T-helper 1 cell (primary cell): ENCODE results near the gene LYG2.
"Not testable (repeated sequence)": the region's sequence is repeated elsewhere in the genome, so short reads cannot be mapped to it uniquely, and the experiment has no call there.

Experiments
- DNase-seq, 5 donors: peaks; one replicate each; pipeline ENCODE4 v3.0.0-alpha.2; 2012 to 2020
- total RNA-seq, 4 donors: gene quantifications; one replicate each; lab custom pipeline; 2026; lab: John Stamatoyannopoulos, UW

LYG2 gene
- total RNA-seq, result 0 reads per million in 4 donors

DNA sequence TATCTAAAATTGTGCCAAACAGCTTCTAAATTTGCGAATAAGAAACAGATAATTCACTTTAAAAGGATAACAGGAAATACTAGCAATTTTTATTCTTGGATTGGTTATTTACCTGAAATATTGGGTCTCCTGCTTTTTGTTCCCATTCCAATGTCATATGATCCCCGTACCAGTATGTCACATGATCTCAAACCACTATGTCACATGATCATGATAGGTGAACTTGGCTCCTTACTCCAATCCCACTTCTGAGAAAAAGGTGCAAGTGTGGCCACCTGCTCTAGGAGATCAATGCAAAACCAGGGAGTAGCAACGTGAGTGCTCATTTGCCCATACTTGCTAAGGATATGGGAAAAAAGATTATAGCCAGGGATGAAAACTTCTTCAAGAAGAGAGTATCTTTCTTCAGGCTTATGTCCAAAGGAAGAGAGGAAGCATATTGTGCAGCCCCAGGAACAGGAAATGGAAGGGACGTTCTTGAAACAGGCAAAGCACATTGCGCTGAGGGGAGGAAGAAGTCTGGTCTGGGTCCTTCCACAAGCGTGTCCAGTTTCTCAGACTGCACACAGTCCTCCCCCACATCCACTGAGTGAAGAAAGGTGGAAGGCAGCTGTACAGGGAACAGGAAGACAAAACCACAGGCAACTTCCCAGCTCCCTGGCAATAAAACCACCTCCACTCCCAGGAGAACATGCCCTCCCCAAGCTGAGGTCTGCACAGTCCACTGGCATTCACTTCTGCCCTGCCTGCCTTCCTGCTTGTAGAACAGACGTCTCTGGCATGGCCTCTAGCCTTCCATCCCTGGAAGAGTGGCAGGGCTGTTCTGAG, at the start of gene LYG2:
TSS of gene LYG2 (minus strand) at position 176 of the 828 bp plus-strand sequence. CDS start 1,406 bp downstream, outside the sequence.
- DNase-seq, result no peak

- DNase-seq, result not testable (repeated sequence)
Measured at GRCh38 chr2:99301097-99301496, 45.6 kb upstream of the LYG2 start, which contains the start of gene LYG1. Gene LYG1 (minus strand): TSS chr2:99301197. CDS start chr2:99295670, 5,527 bp downstream.

DNA sequence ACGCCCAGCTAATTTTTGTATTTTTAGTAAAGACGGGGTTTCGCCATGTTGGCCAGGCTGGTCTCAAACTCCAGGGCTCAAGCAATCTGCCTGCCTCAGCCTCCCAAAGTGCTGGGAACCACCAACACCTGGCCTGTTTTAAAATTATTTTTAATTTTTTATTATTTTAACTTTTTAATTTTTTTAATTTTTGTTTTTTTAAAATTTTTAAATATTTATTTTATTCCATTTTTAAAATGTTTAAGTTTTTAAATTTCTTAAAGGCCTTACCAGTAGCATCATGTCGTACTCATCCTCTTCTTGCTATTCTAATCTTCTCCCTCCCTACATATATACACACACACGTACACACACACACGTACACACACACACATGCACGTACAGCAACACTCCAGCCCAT, 44.1 kb upstream of the LYG2 start:
- DNase-seq, result no peak

DNA sequence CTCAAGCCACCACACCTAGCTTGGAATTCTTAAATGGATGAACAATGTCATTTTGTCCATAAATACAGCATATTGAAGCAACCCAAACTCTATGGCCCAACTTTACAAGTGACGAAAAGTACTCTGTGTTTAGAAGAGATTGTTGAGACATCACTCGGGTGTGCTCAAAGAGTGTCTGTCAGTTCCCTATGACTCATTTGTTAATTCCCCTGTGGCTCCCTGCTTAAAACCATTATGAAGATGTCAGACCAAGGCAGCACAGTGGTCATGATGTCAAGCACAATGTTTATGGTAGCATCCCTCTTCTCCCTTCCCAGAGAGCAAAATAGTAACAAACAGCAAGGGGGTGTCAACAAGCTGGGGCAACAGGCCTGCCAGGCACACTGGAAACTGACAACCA, 42.5 kb upstream of the LYG2 start:
- DNase-seq, result no peak

DNA sequence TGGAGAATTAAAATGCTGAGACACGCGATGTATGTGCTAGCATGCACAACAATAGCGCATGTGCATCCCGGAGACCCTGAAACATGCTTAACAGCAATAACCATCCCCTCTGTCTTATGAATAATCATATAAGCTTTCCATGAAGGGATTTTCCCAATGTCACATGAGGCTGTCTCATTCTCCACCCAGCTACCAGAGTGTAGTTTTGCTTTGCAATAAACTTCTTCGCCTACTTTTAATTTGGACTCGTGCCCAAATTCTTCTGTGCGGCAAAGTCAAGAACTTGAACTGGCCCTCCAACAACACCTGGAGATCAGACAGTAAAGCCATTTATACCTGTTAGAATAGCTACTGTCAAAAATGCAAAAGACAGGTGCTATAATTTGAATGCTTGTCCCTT, 30.1 kb upstream of the LYG2 start:
- no peak for DNase-seq

- no peak for DNase-seq
Measured at GRCh38 chr2:99279969-99280695, 24.7 kb upstream of the LYG2 start.

DNA sequence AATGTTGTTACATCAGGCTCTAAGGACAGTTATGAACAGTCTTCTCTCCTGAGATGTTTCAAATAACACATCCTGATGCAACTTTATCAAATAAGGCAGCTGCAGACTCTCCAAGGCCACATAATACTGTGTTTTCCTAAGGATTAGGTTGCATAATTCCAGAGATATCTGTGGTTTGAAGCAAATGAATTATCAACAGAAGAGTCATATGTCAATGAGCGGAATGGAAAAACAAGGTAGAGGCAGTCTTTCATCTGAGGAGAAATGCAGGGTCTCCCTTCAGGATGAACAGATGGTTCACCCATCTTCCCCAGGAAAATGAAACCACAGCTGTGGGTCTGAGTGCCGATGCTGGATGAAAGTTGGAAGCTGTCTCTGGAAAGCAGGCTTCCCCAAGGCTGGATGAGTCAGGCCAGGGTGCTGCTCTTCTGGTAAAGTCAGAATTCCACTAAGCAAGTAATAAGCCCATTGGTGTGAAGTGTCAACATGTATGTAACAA, 23.4 kb upstream of the LYG2 start:
- DNase-seq, result no peak

DNA sequence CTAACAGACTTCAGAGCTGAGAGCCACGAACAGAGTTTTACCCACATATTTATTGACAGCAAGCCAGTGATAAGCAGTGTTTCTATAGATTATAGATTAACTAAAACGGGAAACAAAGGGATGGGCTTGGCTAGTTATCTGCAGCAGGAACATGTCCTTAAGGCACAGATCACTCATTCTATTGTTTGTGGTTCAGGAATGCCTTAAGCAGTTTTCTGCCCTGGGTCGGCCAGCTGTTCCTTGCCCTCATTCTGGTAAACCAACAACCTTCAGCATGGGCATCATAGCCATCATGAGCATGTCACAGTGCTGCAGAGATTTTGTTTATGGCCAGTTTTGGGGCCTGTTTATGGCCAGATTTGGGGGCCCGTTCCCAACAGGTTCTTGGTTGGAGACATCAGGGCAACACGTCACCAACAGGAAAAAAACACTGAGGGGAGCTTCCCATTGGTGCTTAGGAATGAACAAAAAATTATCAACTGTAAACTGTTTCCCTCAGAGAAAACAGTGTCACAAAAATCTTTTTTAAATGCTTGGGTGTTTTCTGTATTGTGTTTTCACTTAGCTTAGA, 22.8 kb upstream of the LYG2 start:
- not testable (repeated sequence) for DNase-seq

DNA sequence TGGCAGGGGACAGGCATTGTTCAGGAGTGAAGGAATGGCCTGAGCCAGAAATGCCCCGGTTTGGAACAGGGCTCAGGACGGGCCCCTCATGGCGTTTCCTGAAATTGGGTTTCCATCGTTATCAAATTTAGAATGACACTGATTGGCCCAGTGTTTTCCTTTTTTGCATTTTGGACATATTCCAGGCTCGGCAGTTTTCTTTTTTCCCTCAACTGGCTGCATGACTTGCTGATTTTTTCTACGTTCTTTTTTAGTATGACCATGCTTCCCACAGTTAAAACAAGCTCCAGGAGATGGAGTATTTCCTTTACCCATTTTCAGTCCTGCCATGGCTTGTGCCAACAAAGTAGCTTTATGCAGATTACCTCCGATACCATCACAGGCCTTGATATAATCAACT, 20.4 kb upstream of the LYG2 start:
- no peak for DNase-seq

GRCh38 chr2:99261242-99261641, 5.8 kb upstream of the LYG2 start:
- DNase-seq, result no peak

DNA sequence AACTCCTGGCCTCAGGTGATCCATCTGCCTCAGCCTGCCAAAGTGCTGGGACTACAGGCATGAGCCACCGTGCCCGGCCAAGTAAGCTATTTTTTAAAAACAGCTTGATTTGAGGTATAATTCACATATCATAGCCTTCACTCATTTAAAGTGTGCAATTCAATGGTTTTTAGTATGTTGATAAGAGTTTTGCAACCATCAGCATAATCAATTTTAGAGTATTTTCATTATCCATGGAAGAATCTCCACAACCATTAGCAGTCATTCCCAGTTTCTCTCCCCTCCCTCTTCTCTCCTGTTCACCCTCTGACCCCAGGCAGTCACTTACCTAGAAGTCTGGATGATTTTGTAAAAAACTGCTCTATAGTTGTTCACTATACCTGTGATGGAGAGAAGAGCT, 4.7 kb upstream of the LYG2 start:
- no peak for DNase-seq

DNA sequence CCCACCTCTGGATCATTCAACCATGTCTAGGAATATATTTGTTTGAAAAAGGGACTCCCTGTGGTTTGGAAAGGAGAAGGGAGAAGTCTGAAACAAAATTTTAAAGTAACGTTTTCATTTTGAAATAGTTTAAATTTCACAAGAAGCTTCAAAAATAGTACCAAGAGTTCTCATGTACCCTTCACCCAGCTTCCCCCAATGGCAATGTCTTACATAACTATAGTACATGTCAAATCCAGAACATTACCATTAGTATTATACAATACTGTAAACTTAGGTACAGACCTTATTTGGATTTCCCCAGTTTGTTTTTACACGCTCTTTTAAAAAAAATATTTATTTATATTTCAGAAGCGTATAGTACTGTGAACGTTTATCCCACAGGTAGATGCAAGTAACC, 4.0 kb upstream of the LYG2 start:
- no peak for DNase-seq

- DNase-seq, result no peak
Measured at GRCh38 chr2:99256677-99257076, 1.2 kb upstream of the LYG2 start.

DNA sequence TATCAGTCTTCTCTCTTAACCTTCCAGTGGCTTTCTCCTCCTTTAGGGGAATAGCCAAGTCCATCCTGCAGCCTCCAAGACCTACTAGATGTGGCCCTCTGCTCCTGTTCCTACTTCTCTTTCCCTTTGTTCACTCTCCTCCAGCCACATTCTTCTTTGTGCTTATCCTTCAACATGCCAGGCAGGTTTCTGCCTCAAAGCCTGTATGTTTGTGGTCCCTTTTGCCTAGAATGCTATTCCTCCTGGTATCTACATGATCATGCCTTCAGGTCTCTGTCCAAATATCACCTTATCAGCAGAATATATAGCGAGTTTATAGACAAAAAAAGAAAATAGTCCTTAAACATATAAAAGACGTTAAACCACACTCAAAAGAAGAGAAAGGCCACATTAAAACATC, 5.5 kb downstream of the LYG2 start:
- no peak for DNase-seq

- DNase-seq, result no peak
Measured at GRCh38 chr2:99242151-99242550, 13.3 kb downstream of the LYG2 start.

DNA sequence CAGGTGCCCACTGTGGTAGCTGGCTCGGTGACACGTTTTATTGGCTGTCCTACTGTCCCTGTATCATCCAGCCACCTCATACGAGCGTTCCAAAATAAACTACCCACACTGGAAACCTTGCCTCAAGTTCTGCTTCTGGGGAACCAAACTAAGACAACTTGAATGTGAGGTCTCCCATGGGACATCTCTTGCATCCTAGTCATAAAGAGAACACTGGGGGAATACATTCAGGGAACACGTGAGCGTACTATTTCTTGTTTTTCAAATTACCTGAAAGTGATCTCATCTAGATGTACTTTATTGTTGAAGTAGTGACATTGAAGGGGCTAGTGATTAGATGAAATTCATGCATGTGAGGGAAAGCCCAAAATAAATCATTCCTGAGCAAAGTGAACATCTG, 15.0 kb downstream of the LYG2 start:
- DNase-seq, result no peak

DNA sequence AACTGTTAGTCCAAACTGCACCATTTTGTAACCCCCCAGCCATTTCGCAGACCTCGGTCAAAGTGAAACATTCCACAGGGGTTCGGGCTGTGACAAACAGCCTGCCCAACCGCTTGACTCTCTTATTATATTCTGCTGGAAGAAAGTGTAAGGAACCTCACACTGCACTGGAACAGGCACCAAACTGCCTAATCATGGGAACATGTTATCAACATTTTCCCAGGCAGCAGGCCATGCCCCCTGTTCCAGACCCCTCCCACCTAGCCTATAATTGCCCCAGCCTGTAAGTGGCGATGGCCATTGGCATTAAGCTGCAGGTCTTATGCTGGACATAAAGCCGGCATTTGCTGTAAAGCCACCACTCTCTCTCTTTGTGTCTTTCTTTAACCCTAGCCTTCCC, 16.9 kb downstream of the LYG2 start:
- no peak for DNase-seq

DNA sequence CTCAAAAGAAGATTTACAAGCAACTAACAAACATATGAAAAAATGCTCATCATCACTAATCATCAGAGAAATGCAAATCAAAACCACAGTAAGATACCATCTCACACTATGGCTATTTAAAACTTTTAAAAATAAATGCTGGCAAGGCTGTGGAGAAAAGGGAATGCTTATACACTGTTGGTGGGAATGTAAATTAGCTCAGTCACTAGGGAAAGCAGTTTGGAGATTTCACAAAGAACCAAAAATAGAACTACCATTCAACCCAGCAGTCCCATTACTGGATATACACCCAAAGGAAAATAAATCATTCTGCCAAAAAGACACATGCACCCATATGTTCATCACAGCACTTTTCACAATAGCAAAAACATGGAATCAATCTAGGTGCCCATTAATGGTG, 22.3 kb downstream of the LYG2 start:
- not testable (repeated sequence) for DNase-seq

DNA sequence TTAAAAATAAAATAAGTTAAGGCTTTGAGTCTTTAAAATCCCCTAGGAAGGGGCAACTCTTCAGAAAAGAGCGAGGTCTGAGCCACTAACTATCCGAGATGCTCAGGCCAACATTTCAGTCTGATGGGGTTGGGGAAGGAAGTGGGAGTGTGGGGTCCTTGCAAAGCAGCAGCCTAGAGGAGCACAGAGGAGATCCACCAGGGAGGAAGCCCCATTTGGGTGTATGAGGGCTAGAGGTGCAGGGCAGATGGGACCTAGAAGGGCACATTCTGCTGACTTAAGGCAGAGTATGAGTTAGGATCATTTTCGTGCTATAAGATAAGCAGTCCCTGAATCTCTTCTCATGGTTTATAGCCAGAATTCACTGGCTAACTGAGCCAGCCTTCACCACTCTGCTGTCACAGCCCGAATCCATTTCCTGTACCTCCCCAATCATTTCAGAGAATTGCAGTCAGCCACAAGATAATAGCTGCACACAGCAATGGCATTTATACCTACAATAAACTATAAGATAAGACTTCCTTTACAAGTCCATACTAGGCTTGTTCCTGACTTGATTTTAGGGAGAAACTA, 37.5 kb downstream of the LYG2 start:
- DNase-seq, result no peak

DNA sequence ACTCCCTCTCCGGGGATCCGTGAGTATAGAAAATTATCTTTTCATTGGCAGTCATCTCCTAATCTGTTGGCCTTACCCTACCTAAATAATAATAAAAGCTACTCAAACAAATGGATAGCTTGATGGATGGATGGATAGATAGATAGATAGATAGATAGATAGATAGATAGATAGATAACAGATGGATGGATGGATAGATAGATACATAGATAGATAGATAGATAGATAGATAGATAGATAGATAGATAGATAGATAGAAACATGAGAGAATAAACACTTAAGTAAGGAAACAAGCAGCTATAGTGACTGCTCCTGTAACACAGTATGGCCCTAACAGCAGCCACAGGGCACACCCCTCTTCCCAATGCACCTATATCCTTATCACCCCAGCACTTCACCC, 39.4 kb downstream of the LYG2 start:
- no peak for DNase-seq

DNA sequence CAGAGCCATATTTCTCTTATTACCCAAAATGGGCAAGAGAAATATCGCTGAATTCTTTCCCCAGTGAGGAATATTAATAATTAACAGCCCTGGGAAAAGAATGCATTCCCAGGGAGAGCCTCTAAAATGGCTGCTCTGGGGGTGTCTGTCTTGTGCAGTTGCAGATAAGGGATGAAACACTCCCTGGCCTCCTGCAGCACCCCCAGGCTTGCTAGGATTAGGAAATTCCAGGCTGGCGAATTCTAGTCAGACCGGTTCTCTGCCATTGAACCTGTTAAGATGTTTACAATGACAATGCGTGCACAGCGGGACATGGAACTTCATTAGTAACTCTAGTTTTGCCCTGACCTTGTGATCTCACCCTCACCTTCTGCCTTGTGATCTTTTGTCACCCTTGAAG, 50.0 kb downstream of the LYG2 start:
- no peak for DNase-seq

GRCh38 chr2:99201959-99202678, 53.3 kb downstream of the LYG2 start:
- no peak for DNase-seq
